Sigmoid colon (tissue), 7 donors: Measurements from ENCODE around the gene SLC16A11. TPM values are rescaled to one million over a fixed set of nuclear protein-coding genes. Genes with fewer than 3 reads are reported as not detected.

ENCODE experiments used
- DNase-seq: peaks from one replicate; pipeline ENCODE4 v3.0.0-alpha.2; 2019
- H3K27ac ChIP-seq, 4 donors: fragments of 200-600 bp; sonication (generic); one replicate each; pipeline ENCODE4 v1.5.1; 2016 to 2019; ENCODE audit warnings: mild to moderate bottlenecking in 1 of 4
- H3K27me3 ChIP-seq, 3 donors: fragments of 200-600 bp; sonication (generic); one replicate each; pipeline ENCODE4 v1.5.1; 2019; ENCODE audit warnings: mild to moderate bottlenecking in 1 of 3
- H3K36me3 ChIP-seq, 4 donors: fragments of 200-600 bp; sonication (generic); one replicate each; pipeline ENCODE4 v1.5.1; 2016 to 2019
- H3K4me1 ChIP-seq, 4 donors: fragments of 200-600 bp; sonication (generic); one replicate each; pipeline ENCODE4 v1.5.1; 2017 to 2019
- H3K4me3 ChIP-seq, 4 donors: fragments of 200-600 bp; sonication (generic); one replicate each; pipeline ENCODE4 v1.5.1; 2017 to 2019; ENCODE audit warnings: mild to moderate bottlenecking in 2 of 4, moderate library complexity in 1 of 4
- H3K9me3 ChIP-seq, 4 donors: fragments of 200-600 bp in 3 of 4; sonication (generic) in 3 of 4; one replicate each; pipeline versions ENCODE4 v1.5.1 to v1.6.1; 2013 to 2019
- EP300 ChIP-seq, 4 donors: sonication (generic); formaldehyde crosslinking; IDR thresholded peaks; one replicate each; pipeline ENCODE4 v1.6.1; 2017; ENCODE audit warnings: antibody characterized with exemption in 4 of 4
- POLR2A ChIP-seq, 2 donors: fragments of 450-650 bp; IDR thresholded peaks; one replicate each; pipeline ENCODE4 v1.6.1; 2016; ENCODE audit warnings: antibody characterized with exemption in 2 of 2, mild to moderate bottlenecking in 2 of 2, moderate library complexity in 2 of 2
- POLR2AphosphoS5 ChIP-seq, 4 donors: sonication (generic); formaldehyde crosslinking; IDR thresholded peaks; one replicate each; pipeline ENCODE4 v1.6.1; 2017; ENCODE audit warnings: antibody characterized with exemption in 4 of 4
- WGBS, 2 donors: extraction: QIAGEN DNeasy Blood & Tissue Kit; methylation state at CpG; one replicate each; pipeline ENCODE4 v1.1.7; 2013; 5-methylcytosine and 5-hydroxymethylcytosine counted together
- intact Hi-C: fragments of 100-400 bp; cut with DNase I; formaldehyde crosslinking; loops from one replicate; pipeline ENCODE4 v1.15.1; 2023
- polyA plus RNA-seq, 3 donors: library from polyadenylated mRNA; stranded (reverse); fragments of 200-250 nt; gene quantifications; one replicate each; pipeline ENCODE4 v1.2.3, GENCODE V29; 2013
- total RNA-seq, 4 donors: library from RNA; depleted of rRNA; stranded (reverse); fragments of >200 nt; gene quantifications; one replicate each; pipeline ENCODE4 v1.1.0, GENCODE V29; 2016
- TF ChIP-seq, protein P1 (sequence below), 4 experiments: fragments of 450-650 bp in 3 of 4; fragments of 200-600 bp in 1 of 4; IDR thresholded peaks; one replicate each; pipeline ENCODE4 v1.5.1; 2016 to 2019; ENCODE audit warnings: antibody characterized with exemption in 4 of 4, mild to moderate bottlenecking in 3 of 4, moderate library complexity in 2 of 4
- donor health status: healthy with polysubstance abuse.
- donor health status: Bipolar disorder and iron deficiency.
- donor health status: healthy.

The SLC16A11 gene
- total and polyA plus RNA-seq, 7 donors = 0.33 to 2.4 (median 0.45) TPM; not detected in 3

GRCh38 chr17:7011942-7012254 lies 32.0 kb downstream of the SLC16A11 start:
- intact Hi-C loops = loop anchor here (5.0 kb wide), 1 partner anchor 360 kb away; the partner anchor contains the start of genes C17orf100 and MED31
- no peaks in the 10 kb centered on the region for H3K27me3 ChIP-seq
- peak overlapping the region; percentile 75 to 86 (median 86) for H3K4me3 ChIP-seq
- DNase-seq = no peak
- 0% methylated on average over 6 of the region's 6 CpGs for WGBS, 2 donors
- H3K4me1 ChIP-seq = peaks cover 0 to 50% (median 47%) of the 10 kb centered on the region in 4 donors
- peak overlapping the region; percentile 96 to 98 (median 96) for H3K27ac ChIP-seq
- TF ChIP-seq EP300 (IDR thresholded peaks at IDR 0.05) (no peak), POLR2A (IDR thresholded peaks at IDR 0.05) (peak in 1 of 2 donors; percentile 12), POLR2AphosphoS5 (IDR thresholded peaks at IDR 0.05) (no peak)
- peaks cover 0 to 11% (median 3%) of the 10 kb centered on the region in 4 donors for H3K36me3 ChIP-seq
- H3K9me3 ChIP-seq = no peaks in the 10 kb centered on the region

GRCh38 chr17:7011415-7011814 lies 32.5 kb downstream of the SLC16A11 start:
- peak overlapping the region in 2 of 4 donors; percentile 96 for H3K27ac ChIP-seq
- H3K36me3 ChIP-seq = peaks cover 0 to 6% (median 0%) of the 10 kb centered on the region in 4 donors
- 17 to 51% methylated on average over 14 of the region's 14 CpGs for WGBS, 2 donors
- H3K9me3 ChIP-seq = no peaks in the 10 kb centered on the region
- H3K27me3 ChIP-seq = no peaks in the 10 kb centered on the region
- TF ChIP-seq EP300 (IDR thresholded peaks at IDR 0.05) (no peak), POLR2A (IDR thresholded peaks at IDR 0.05) (no peak), POLR2AphosphoS5 (IDR thresholded peaks at IDR 0.05) (no peak)
- TF ChIP-seq, protein P1, sequence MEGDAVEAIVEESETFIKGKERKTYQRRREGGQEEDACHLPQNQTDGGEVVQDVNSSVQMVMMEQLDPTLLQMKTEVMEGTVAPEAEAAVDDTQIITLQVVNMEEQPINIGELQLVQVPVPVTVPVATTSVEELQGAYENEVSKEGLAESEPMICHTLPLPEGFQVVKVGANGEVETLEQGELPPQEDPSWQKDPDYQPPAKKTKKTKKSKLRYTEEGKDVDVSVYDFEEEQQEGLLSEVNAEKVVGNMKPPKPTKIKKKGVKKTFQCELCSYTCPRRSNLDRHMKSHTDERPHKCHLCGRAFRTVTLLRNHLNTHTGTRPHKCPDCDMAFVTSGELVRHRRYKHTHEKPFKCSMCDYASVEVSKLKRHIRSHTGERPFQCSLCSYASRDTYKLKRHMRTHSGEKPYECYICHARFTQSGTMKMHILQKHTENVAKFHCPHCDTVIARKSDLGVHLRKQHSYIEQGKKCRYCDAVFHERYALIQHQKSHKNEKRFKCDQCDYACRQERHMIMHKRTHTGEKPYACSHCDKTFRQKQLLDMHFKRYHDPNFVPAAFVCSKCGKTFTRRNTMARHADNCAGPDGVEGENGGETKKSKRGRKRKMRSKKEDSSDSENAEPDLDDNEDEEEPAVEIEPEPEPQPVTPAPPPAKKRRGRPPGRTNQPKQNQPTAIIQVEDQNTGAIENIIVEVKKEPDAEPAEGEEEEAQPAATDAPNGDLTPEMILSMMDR (IDR thresholded peaks at IDR 0.05) = no peak
- H3K4me1 ChIP-seq = peaks cover 0 to 47% (median 44%) of the 10 kb centered on the region in 4 donors
- intact Hi-C loops = loop anchor here (5.0 kb wide), 1 partner anchor 359 kb away; the partner anchor contains the start of genes C17orf100 and MED31
- H3K4me3 ChIP-seq = peak overlapping the region; percentile 75 to 86 (median 86)
- DNase-seq = no peak

GRCh38 chr17:7010523-7010922 lies 33.4 kb downstream of the SLC16A11 start:
- Histone ChIP-seq H3K27me3 (no peaks in the 10 kb centered on the region), H3K36me3 (peaks cover 0 to 5% (median 0%) of the 10 kb centered on the region in 4 donors), H3K27ac (no peak overlapping the region), H3K9me3 (no peaks in the 10 kb centered on the region), H3K4me1 (peaks cover 0 to 41% (median 38%) of the 10 kb centered on the region in 4 donors), H3K4me3 (peak overlapping the region in 1 of 4 donors; percentile 86)
- no peak for DNase-seq
- TF ChIP-seq, protein P1 (IDR thresholded peaks at IDR 0.05) = no peak
- no peak for TF ChIP-seq EP300 (IDR thresholded peaks at IDR 0.05)
- no peak for TF ChIP-seq POLR2AphosphoS5 (IDR thresholded peaks at IDR 0.05)
- TF ChIP-seq POLR2A (IDR thresholded peaks at IDR 0.05) = no peak
- 89 to 91% methylated on average over 2 of the region's 2 CpGs for WGBS, 2 donors
- intact Hi-C loops = loop anchor here (5.0 kb wide), 1 partner anchor 358 kb away; the partner anchor contains the start of genes C17orf100 and MED31

GRCh38 chr17:7007143-7007542 lies 36.7 kb downstream of the SLC16A11 start:
- Histone ChIP-seq H3K27ac (no peak overlapping the region), H3K4me1 (peaks cover 0 to 24% (median 21%) of the 10 kb centered on the region in 4 donors), H3K4me3 (no peak overlapping the region), H3K9me3 (no peaks in the 10 kb centered on the region), H3K27me3 (no peaks in the 10 kb centered on the region), H3K36me3 (peaks cover 4 to 21% (median 8%) of the 10 kb centered on the region in 4 donors)
- TF ChIP-seq, protein P1 (IDR thresholded peaks at IDR 0.05) = no peak
- TF ChIP-seq EP300 (IDR thresholded peaks at IDR 0.05) = no peak
- TF ChIP-seq POLR2AphosphoS5 (IDR thresholded peaks at IDR 0.05) = no peak
- TF ChIP-seq POLR2A (IDR thresholded peaks at IDR 0.05) = no peak
- WGBS, 2 donors = 86 to 87% methylated on average over 2 of the region's 2 CpGs
- DNase-seq = no peak
- intact Hi-C loops = loop anchor here (10.0 kb wide), 1 partner anchor 162 kb away; no protein-coding TSS in a partner anchor

- intact Hi-C loops = loop anchor here (2.0 to 10.0 kb wide), 2 partner anchors 93 to 161 kb away; no protein-coding TSS in a partner anchor
- no peak for DNase-seq
- no peaks in the 10 kb centered on the region for H3K9me3 ChIP-seq
- H3K36me3 ChIP-seq = peaks cover 14 to 35% (median 16%) of the 10 kb centered on the region in 4 donors
- TF ChIP-seq, protein P1 (IDR thresholded peaks at IDR 0.05) = no peak
- TF ChIP-seq POLR2A (IDR thresholded peaks at IDR 0.05) (no peak), POLR2AphosphoS5 (IDR thresholded peaks at IDR 0.05) (no peak), EP300 (IDR thresholded peaks at IDR 0.05) (no peak)
- 73 to 82% methylated on average over 6 to 7 of the region's 7 CpGs for WGBS, 2 donors
- H3K4me1 ChIP-seq = peaks cover 0 to 14% (median 9%) of the 10 kb centered on the region in 4 donors
- H3K27me3 ChIP-seq = no peaks in the 10 kb centered on the region
- H3K4me3 ChIP-seq = no peak overlapping the region
- H3K27ac ChIP-seq = no peak overlapping the region
Measured at GRCh38 chr17:7005716-7006115, 38.2 kb downstream of the SLC16A11 start.
